ENCODE data around the gene MEIS1. TPM values are rescaled to one million over a fixed set of nuclear protein-coding genes. Genes with fewer than 3 reads are reported as not detected.

Gene MEIS1
- total RNA-seq, 3 donors from 2014 or later (not counting 1 experiment from before 2014, with no cell fraction given) = 2.0 to 5.4 (median 3.6) TPM

- Mint-ChIP-seq H3K36me3 (no peaks in the 10 kb centered on the region), H3K27ac (no peak overlapping the region), H3K4me1 (no peaks in the 10 kb centered on the region), H3K27me3 (ENCODE audit: low read depth in 2 of 2) (peaks cover 0 to 2% of the 10 kb centered on the region in 2 donors), H3K4me3 (no peak overlapping the region), H3K9me3 (no peaks in the 10 kb centered on the region)
- DNase-seq = no peak
- H3K36me3 ChIP-seq (ENCODE audit: control insufficient read depth, insufficient read depth, low read length) = no peaks in the 10 kb centered on the region
- no peak overlapping the region for H3K4me3 ChIP-seq (ENCODE audit: low read length)
- intact Hi-C loops (cut with micrococcal nuclease) = no loop called here
- no peak for ATAC-seq
- no peaks in the 10 kb centered on the region for H3K4me1 ChIP-seq (ENCODE audit: control insufficient read depth, insufficient read depth, low read length)
- no peak for TF ChIP-seq CTCF (IDR thresholded peaks at IDR 0.05)
- no peaks in the 10 kb centered on the region for H3K27me3 ChIP-seq (ENCODE audit: control insufficient read depth, insufficient read depth, low read length)
- no peaks in the 10 kb centered on the region for H3K9me3 ChIP-seq (ENCODE audit: control insufficient read depth, insufficient read depth, low read length)
- no peak overlapping the region for H3K27ac ChIP-seq (ENCODE audit: low read length)
Measured at GRCh38 chr2:66594001-66594400, 159.1 kb downstream of the MEIS1 start.

GRCh38 chr2:66595556-66595955, 160.6 kb downstream of the MEIS1 start:
- WGBS (ENCODE audit: insufficient coverage) = 86% methylated on average over 2 of the region's 2 CpGs
- intact Hi-C loops (cut with micrococcal nuclease) = no loop called here
- ATAC-seq (no peak), DNase-seq (no peak)
- H3K27ac ChIP-seq (ENCODE audit: low read length) = no peak overlapping the region
- Mint-ChIP-seq H3K27me3 (ENCODE audit: low read depth in 2 of 2) (peaks cover 0 to 9% of the 10 kb centered on the region in 2 donors), H3K4me1 (no peaks in the 10 kb centered on the region), H3K4me3 (no peak overlapping the region), H3K9me3 (no peaks in the 10 kb centered on the region), H3K36me3 (no peaks in the 10 kb centered on the region), H3K27ac (no peak overlapping the region)
- H3K4me1 ChIP-seq (ENCODE audit: control insufficient read depth, insufficient read depth, low read length) = no peaks in the 10 kb centered on the region
- H3K4me3 ChIP-seq (ENCODE audit: low read length) = no peak overlapping the region
- TF ChIP-seq CTCF (IDR thresholded peaks at IDR 0.05) = no peak
- H3K27me3 ChIP-seq (ENCODE audit: control insufficient read depth, insufficient read depth, low read length) = no peaks in the 10 kb centered on the region
- H3K9me3 ChIP-seq (ENCODE audit: control insufficient read depth, insufficient read depth, low read length) = no peaks in the 10 kb centered on the region
- H3K36me3 ChIP-seq (ENCODE audit: control insufficient read depth, insufficient read depth, low read length) = no peaks in the 10 kb centered on the region

- no peak for TF ChIP-seq CTCF (IDR thresholded peaks at IDR 0.05)
- Histone ChIP-seq H3K4me3 (ENCODE audit: low read length) (no peak overlapping the region), H3K27me3 (ENCODE audit: control insufficient read depth, insufficient read depth, low read length) (no peaks in the 10 kb centered on the region), H3K27ac (ENCODE audit: low read length) (no peak overlapping the region), H3K9me3 (ENCODE audit: control insufficient read depth, insufficient read depth, low read length) (no peaks in the 10 kb centered on the region), H3K4me1 (ENCODE audit: control insufficient read depth, insufficient read depth, low read length) (no peaks in the 10 kb centered on the region), H3K36me3 (ENCODE audit: control insufficient read depth, insufficient read depth, low read length) (no peaks in the 10 kb centered on the region)
- no peak overlapping the region for H3K27ac Mint-ChIP-seq
- no peak for ATAC-seq
- H3K27me3 Mint-ChIP-seq (ENCODE audit: low read depth in 2 of 2) = peaks cover 0 to 9% of the 10 kb centered on the region in 2 donors
- no peaks in the 10 kb centered on the region for H3K36me3 Mint-ChIP-seq
- DNase-seq = no peak
- 98% methylated on average over 2 of the region's 2 CpGs for WGBS (ENCODE audit: insufficient coverage)
- H3K4me3 Mint-ChIP-seq = no peak overlapping the region
- intact Hi-C loops (cut with micrococcal nuclease) = no loop called here
- no peaks in the 10 kb centered on the region for H3K9me3 Mint-ChIP-seq
- H3K4me1 Mint-ChIP-seq = no peaks in the 10 kb centered on the region
Measured at GRCh38 chr2:66596256-66596655, 161.3 kb downstream of the MEIS1 start.

- Histone ChIP-seq H3K27me3 (ENCODE audit: control insufficient read depth, insufficient read depth, low read length) (no peaks in the 10 kb centered on the region), H3K36me3 (ENCODE audit: control insufficient read depth, insufficient read depth, low read length) (no peaks in the 10 kb centered on the region), H3K4me3 (ENCODE audit: low read length) (no peak overlapping the region), H3K27ac (ENCODE audit: low read length) (no peak overlapping the region), H3K9me3 (ENCODE audit: control insufficient read depth, insufficient read depth, low read length) (no peaks in the 10 kb centered on the region), H3K4me1 (ENCODE audit: control insufficient read depth, insufficient read depth, low read length) (no peaks in the 10 kb centered on the region)
- Mint-ChIP-seq H3K27ac (no peak overlapping the region), H3K9me3 (no peaks in the 10 kb centered on the region), H3K4me3 (no peak overlapping the region), H3K4me1 (no peaks in the 10 kb centered on the region), H3K27me3 (ENCODE audit: low read depth in 2 of 2) (peaks cover 0 to 9% of the 10 kb centered on the region in 2 donors), H3K36me3 (no peaks in the 10 kb centered on the region)
- ATAC-seq (no peak), DNase-seq (no peak)
- intact Hi-C loops (cut with micrococcal nuclease) = no loop called here
- no peak for TF ChIP-seq CTCF (IDR thresholded peaks at IDR 0.05)
- WGBS (ENCODE audit: insufficient coverage) = 83% methylated on average over 2 of the region's 4 CpGs
Measured at GRCh38 chr2:66601624-66602023, 166.7 kb downstream of the MEIS1 start.

Data from natural killer cell (primary cell).